Stimulated activated CD4-positive, alpha-beta T cell treated with anti-CD3 and anti-CD28 coated beads, Interleukin-1b, Interleukin-23, amount 100 ng/mL, for 4 hours (primary cell): ENCODE data around the gene DAZAP1.
A peak's percentile ranks its signal among the peaks of the same experiment; 100 is the strongest.

ENCODE experiments used
- DNase-seq, 2 donors: peaks; one replicate each; pipeline ENCODE4 v3.0.0-alpha.2; 2020; ENCODE audit warnings: low read depth in 2 of 2

Gene DAZAP1

DNA sequence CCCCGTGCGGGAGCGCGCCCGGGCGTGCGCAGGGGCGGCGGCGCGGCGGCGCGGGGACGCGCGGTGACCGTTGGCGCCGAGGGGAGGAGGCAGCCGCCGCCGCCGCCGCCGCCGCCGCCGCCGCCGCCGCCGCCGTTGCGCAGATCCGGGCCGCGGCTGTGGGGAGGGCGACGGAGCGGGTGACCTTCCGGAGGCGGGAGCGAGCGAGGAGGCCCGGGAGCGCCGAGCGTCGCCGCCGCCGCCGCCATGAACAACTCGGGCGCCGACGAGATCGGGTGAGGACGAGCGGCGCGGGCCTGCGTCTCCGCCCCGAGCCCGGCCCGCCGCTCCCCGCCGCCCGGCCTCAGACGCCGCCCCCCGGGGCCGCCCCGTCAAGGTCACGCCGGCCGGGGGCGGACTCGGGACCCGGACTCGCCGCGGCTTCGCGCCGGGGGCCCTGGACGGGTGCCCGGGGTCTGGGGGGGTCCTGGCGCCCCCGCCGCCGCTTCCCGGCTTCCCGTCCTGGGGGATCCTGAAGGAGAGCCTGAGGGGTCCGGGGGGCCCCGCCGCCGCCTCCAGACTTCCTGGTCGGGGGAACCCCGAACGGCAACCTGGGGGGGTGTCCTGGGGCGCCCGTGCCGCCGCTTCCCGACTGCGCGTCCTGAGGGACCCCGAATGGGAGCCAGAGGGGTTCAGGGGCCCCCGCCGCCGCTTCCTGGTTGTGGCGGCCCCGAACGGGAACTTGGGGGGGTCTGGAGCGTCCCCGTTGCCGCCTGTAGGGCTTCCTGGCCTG is at the start of gene DAZAP1:
Gene DAZAP1, plus strand, starts transcription at position 59 of the 772 bp plus-strand sequence. Its CDS starts 188 bp downstream, at position 247.
- peak; percentile 18 to 53 for DNase-seq

DNA sequence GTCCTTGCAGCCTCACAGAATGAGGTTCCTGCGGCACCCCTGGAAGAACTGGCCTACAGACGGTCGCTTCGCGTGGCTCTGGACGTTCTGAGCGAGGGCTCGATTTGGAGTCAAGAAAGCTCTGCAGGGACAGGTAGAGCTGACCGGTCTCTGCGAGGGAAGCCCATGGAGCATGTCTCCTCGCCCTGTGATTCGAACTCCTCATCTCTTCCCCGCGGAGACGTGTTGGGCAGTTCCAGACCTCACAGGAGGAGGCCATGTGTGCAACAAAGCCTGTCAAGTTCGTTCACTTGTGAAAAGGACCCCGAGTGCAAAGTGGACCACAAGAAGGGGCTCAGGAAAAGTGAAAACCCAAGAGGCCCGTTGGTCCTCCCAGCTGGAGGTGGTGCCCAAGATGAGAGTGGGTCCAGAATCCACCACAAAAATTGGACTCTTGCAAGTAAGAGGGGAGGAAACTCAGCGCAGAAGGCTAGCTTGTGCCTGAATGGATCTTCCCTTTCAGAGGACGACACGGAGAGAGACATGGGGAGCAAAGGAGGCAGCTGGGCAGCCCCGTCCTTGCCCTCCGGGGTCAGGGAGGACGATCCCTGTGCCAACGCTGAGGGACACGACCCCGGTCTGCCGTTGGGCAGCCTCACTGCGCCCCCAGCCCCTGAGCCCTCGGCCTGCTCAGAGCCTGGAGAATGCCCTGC is 47.1 kb upstream of the DAZAP1 start:
- DNase-seq = no peak

GRCh38 chr19:1360818-1361461 is 46.4 kb upstream of the DAZAP1 start:
- no peak for DNase-seq

- no peak for DNase-seq
These were observed 45.6 kb upstream of the DAZAP1 start for GRCh38 chr19:1361601-1362386.

DNA sequence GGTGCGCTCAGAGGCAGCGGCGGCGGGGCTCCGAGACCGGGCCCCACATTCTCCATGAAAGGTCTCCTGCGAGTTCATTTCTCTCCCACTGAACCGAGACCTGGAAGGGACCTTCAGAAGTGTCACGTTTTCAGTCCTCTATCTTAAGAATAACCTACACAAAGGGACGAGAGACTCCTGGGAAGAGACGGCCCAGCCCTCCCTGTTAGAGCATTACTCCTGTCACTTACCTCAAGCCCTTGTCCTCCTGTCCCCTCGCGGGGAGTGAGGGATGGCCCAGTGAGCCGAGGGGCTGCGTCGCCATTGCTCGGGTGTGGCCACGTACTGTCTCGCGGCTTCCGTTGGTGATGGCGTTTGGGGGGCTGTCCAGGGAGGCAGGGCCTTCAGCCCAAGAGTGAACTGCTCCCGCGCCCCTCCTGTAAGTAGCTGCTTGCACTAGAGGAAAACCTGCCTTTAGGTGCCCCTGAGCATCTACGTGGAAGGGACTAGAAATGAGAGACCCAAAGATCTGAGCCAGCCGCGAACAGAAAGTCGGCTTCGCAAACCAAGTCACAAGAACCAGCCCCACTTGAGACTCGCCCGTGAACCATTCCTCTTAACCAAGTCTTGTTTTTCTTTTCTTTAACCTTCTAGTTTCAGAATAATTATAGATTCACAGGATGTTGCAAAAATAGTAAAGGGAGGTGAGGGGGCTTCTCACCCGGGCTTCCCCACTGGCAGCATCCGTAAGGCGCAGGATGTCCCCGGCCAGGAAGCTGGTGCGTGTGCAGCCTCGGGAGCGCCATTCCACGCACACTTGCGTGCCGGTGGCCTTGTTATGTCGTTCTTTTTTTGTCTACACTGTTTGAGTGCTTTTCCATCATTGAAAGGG is 44.8 kb upstream of the DAZAP1 start:
- DNase-seq = no peak

DNA sequence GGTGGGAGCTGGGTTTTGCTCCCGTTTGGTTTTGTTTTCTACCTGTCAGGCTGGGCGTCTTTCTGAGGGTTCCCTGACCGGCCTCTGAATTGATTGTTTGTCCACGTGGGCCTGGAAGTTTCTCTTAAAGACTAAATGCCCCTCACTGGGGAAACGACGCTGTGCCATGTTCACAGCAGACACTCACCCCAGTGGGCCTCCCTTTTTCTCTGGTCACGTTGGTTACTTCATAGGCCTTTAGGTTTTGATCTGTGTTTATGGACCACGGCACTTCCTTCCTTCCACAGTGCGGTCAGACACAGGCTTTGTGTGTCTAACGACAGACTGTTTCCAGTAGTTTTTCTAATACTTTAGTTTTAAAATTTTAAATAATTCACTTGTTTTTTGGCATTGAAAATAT is 43.8 kb upstream of the DAZAP1 start:
- no peak for DNase-seq

GRCh38 chr19:1364070-1364704 is 43.2 kb upstream of the DAZAP1 start:
- DNase-seq = no peak

DNA sequence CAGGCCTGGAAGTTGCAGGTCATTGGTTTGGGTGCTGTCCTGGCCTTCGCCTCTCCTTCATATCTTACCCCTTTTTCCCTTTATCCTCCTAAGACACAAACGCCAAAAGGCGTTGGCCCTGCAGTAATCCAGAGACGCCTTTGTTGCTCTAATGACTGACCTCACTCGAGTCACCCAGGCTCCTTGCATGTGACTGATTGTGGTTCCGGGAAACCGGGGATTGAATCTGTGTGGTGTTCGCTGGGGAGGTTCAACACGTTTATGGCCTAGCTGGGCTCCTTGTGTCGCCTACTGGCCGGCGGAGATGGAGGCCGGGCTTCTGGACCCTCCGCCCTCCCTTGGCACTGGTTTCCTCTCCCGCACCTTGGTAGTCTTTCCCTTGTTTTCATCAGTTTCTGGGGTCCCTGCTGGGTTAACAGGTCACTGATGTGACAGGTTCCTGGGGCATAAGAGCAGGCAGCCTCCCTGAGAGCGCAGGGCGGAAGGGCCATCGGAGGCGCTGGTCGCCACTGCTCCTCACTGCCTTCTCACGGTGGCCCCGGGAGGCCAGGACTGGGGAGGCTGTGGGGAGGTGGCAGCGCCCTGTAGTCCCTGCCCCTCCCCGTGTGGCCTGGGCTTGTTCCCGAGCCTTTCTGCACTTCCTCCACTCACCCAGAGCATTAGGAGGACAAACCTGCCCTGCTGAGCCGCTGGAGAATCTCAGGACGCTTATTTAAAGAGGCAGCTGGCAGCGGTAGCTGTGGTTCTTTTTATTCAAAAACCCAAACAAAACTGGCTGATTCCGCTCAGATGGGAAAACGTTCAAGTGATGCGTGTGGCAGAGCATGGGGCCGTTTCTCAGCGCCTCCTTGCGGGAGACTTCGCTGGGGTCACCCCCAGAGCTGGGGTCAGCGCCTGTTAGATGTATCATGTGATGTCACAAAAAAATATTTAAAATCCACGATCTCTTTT is 41.8 kb upstream of the DAZAP1 start:
- no peak for DNase-seq

DNA sequence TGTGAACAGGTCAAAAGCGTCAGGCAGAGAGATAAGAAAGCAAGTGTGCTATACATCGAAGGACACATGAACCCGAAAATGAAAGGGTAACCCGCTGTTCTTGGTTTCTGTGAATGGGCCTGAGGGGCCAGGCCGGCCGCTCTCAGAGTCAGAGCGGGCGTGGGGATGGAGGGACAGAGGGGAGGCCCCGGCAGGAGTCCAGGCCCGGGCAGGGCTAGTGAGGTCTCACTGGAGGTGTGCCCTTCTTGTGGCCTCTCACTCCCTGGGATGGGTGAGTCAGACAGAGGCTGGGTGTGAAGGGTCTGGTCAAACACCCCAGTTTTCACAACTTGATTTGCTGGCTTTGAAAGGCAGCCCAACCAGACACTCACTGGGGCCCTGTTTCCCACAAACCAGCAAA is 41.1 kb upstream of the DAZAP1 start:
- DNase-seq = no peak

DNA sequence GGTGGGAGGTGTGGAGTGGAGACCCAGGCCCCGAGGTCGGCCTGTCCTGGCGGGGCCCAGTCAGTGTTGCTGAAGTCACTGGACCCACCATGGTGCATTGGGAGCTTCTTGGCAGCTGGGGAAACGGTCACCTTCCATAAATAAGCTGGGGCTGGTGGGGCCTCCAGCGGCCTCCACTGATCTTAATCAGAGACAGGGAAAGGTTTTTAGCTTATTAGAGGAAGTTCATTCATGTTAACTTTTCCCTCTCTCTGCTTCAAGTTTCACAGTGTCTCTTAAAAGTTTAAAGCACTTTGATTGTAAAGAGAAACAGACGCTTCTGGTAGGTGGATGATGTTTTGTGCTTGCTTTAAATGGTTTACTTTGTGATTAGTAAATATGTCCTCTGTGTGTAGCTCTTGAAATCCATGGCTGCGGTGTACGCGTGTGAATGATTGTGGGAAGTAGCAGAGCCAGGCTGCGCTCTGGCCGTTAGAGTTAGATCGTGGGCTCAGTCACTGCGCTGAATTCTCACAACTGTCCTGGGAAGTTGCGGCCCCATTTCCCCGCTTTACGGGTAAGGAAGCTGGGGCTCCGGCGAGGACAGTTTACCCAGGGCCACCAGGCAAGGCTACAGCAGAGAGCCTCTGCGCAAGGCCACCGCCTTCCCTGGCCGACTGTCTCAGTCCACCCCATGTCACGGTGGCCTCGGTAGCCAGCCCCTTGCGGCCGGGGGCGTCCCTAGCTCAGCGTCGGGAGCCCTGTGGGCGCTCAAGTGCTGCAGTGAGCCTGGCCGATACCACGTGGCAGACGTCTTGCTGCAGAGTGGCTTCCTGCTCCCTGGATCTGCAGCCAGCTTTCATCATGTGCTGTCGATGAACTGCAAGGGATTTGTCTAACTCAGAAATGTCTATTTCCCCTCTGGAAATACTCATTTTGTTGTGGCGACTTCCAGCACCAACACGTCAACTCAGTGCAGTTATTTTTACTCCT is 40.2 kb upstream of the DAZAP1 start:
- DNase-seq = no peak

DNA sequence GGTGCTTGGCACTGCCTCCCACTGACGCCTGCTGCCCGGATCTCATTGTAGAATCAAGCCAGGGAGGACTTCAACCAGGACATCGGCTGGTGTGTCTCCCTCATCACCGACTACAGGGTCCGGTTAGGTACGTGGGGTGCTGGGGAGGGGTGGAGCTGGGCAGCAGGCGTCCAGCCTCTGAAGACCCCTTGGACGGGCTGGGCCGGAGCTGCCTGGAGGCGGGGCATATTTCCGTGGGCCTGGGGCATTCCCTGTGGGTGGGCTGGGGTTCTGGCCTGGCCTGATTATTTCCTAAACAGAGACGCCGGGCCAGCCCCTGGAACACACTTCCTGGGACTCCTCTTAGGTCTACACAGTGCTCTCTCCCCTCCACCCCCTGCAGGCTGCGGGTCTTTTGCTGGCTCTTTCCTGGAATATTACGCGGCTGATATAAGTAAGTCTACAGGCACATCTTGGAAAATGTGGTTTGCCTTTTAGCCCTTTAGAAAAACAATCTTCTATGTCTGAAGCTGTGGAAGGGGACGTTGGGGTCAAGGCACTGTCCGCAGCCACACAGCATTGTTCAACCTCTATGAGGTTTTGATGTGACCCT is 38.1 kb upstream of the DAZAP1 start:
- no peak for DNase-seq

DNA sequence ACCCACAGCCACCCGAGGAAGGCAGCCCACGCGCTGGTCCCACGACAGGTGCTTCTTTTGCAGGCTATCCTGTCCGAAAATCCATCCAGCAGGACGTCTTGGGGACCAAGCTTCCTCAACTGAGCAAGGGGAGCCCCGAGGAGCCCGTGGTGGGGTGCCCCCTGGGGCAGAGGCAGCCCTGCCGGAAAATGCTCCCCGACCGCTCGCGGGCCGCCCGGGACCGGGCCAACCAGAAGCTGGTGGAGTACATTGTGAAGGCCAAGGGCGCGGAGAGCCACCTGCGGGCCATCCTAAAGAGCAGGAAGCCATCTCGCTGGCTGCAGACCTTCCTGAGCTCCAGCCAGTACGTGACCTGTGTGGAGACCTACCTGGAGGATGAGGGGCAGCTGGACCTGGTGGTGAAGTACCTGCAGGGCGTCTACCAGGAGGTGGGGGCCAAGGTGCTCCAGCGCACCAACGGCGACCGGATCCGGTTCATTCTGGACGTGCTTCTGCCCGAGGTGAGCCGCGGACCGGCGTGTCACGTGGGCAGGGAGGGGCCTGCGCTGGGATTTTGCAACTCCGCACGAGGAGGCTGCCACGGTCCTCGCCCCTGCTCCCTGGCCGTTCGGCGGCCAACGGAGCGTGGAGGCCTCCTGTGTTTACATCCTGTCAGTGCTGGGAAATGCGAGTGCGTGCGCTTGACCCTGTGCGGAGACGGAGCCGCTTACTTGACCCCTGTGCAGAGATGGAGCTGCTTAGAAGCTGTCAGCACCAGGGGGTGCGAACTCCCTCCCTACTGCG is 36.6 kb upstream of the DAZAP1 start:
- no peak for DNase-seq

GRCh38 chr19:1373042-1373533 is 34.3 kb upstream of the DAZAP1 start:
- DNase-seq = no peak

DNA sequence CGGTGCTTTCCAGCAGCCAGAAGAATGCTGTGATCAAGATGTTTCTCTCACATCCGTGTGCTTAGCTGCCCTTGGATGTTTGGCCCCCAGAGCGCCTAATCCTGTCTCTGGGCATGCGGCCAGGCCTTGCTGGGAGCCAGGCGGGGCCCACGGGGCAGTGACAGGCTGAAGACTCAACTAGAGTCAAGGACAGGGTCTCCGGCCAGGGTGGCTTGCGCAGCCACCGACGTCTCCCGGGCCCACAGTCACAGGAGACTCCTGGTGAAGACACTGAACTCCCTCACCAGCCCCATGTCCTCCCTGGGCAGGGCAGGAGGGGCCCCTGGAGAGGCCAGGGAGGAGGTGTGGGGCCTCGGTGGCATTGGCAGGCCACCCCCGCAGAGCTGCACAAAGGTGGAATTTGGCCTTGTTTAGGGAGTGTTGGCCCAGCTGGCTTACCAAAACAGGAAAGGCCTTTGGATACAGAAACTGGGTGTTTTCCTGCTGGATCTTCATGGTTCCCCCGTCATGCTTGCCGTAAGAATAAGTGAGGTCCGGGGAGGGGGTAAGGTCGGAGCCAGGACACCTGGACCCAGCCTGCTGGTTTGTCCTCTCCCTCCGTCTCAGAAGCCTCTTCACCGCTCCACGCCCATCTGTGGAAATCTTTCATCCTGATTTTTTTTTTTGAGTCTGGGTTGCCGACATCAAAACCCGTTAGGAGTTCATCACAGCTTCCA is 33.7 kb upstream of the DAZAP1 start:
- no peak for DNase-seq

GRCh38 chr19:1374250-1374577 is 33.2 kb upstream of the DAZAP1 start:
- DNase-seq = no peak

GRCh38 chr19:1376415-1376805 is 31.0 kb upstream of the DAZAP1 start:
- DNase-seq = no peak
